Stimulated activated CD4-positive, alpha-beta T cell treated with anti-CD3 and anti-CD28 coated beads, TNF-alpha, amount 100 ng/mL, for 1 hour (primary cell): Measurements from ENCODE around the gene DBET.
"Not testable (repeated sequence)": the region's sequence is repeated elsewhere in the genome, so short reads cannot be mapped to it uniquely, and the experiment has no call there.

ENCODE experiments used
- DNase-seq, 3 donors: peaks; one replicate each; pipeline ENCODE4 v3.0.0-alpha.2; 2020; ENCODE audit warnings: low read depth in 3 of 3, low spot score in 1 of 3

The DBET gene

GRCh38 chr4:190064342-190064741 is at the start of gene DBET:
Gene DBET (plus strand): TSS chr4:190064502.
- not testable (repeated sequence) for DNase-seq

GRCh38 chr4:190014771-190015537 is 49.3 kb upstream of the DBET start:
- no peak for DNase-seq

GRCh38 chr4:190015538-190016368 is 48.5 kb upstream of the DBET start:
- DNase-seq = no peak

- no peak for DNase-seq
These were observed 47.7 kb upstream of the DBET start for GRCh38 chr4:190016369-190017289.

GRCh38 chr4:190017357-190018200 is 46.7 kb upstream of the DBET start:
- DNase-seq = no peak

GRCh38 chr4:190018201-190018920 is 45.9 kb upstream of the DBET start:
- DNase-seq = no peak

GRCh38 chr4:190019023-190019858 is 45.1 kb upstream of the DBET start:
- DNase-seq = no peak

GRCh38 chr4:190019859-190020463 is 44.3 kb upstream of the DBET start:
- not testable (repeated sequence) for DNase-seq

GRCh38 chr4:190020790-190021717 is 43.2 kb upstream of the DBET start:
- DNase-seq = no peak

GRCh38 chr4:190021973-190022372 is 42.3 kb upstream of the DBET start:
- not testable (repeated sequence) for DNase-seq

GRCh38 chr4:190022614-190023281 is 41.6 kb upstream of the DBET start:
- DNase-seq = not testable (repeated sequence)

GRCh38 chr4:190027156-190027555 is 37.1 kb upstream of the DBET start, which contains the start of gene FRG2:
Gene FRG2 (minus strand): TSS chr4:190027256. CDS start chr4:190027204, 52 bp downstream.
- DNase-seq = not testable (repeated sequence)

- DNase-seq = not testable (repeated sequence)
These were observed 33.0 kb upstream of the DBET start for GRCh38 chr4:190031264-190031663.

- DNase-seq = not testable (repeated sequence)
These were observed 26.5 kb upstream of the DBET start for GRCh38 chr4:190037704-190038388.

GRCh38 chr4:190040873-190041272 is 23.4 kb upstream of the DBET start:
- DNase-seq = not testable (repeated sequence)

- not testable (repeated sequence) for DNase-seq
These were observed 16.7 kb upstream of the DBET start for GRCh38 chr4:190047627-190048026.
